K562 (cell line): ENCODE results near the gene FKRP. TPM values are rescaled to one million over a fixed set of nuclear protein-coding genes. Genes with fewer than 3 reads are reported as not detected.
A peak's percentile ranks its signal among the peaks of the same experiment; 100 is the strongest.

Experiments
- ARID3B ChIP-seq: fragments of 250-450 bp; sonication (Bioruptor Pico); IDR thresholded peaks from 2 replicates; pipeline ENCODE4 v1.4.0; 2020; ENCODE audit warnings: borderline replicate concordance
- BCOR ChIP-seq: fragments of 450-650 bp; IDR thresholded peaks from 2 replicates; pipeline ENCODE4 v1.6.1; 2016
- BDP1 ChIP-seq: IDR thresholded peaks from 3 replicates; pipeline ENCODE4 v1.6.1; 2011; ENCODE audit not compliant: insufficient read length, insufficient read depth
- CBX1 ChIP-seq: sonication (generic); IDR thresholded peaks from 2 replicates; pipeline ENCODE4 v1.6.1; 2016; ENCODE audit warnings: antibody characterized with exemption, low read depth, mild to moderate bottlenecking
- CHD4 ChIP-seq: fragments of 200-600 bp; sonication (generic); IDR thresholded peaks from 3 replicates; pipeline ENCODE4 v1.6.1; 2012; ENCODE audit warnings: low read depth, mild to moderate bottlenecking, mixed read lengths, low read length, inconsistent platforms; ENCODE audit not compliant: insufficient read depth, insufficient replicate concordance, poor library complexity, severe bottlenecking
- CTBP1 ChIP-seq: fragments of 450-650 bp; IDR thresholded peaks from 2 replicates; pipeline ENCODE4 v1.6.1; 2016; ENCODE audit warnings: borderline replicate concordance
- HNRNPK ChIP-seq: fragments of 200-400 bp; formaldehyde crosslinking; IDR thresholded peaks from one replicate; pipeline ENCODE4 v1.6.1; 2018; ENCODE audit warnings: mild to moderate bottlenecking, low read depth, low read length; ENCODE audit not compliant: poor library complexity, severe bottlenecking
- HOXB6 ChIP-seq: fragments of 250-450 bp; sonication (Bioruptor Pico); IDR thresholded peaks from 2 replicates; pipeline ENCODE4 v1.5.1; 2022; ENCODE audit warnings: mild to moderate bottlenecking, borderline replicate concordance
- KDM5B ChIP-seq: fragments of 200-600 bp; sonication (generic); IDR thresholded peaks from 2 replicates; pipeline ENCODE4 v1.6.1; 2012; ENCODE audit warnings: low read depth, mild to moderate bottlenecking, moderate library complexity, low read length, control low read depth, inconsistent platforms; ENCODE audit not compliant: insufficient replicate concordance
- MAX ChIP-seq: sonication (generic); formaldehyde crosslinking; IDR thresholded peaks from 2 replicates; pipeline ENCODE4 v1.9.0; 2022; ENCODE audit warnings: mild to moderate bottlenecking, missing genetic modification reagents
- MED1 ChIP-seq: sonication (generic); formaldehyde crosslinking; IDR thresholded peaks from 2 replicates; pipeline ENCODE4 v1.8.1; 2023; ENCODE audit warnings: missing genetic modification reagents, borderline replicate concordance
- NCOA4 ChIP-seq: fragments of 450-650 bp; IDR thresholded peaks from 2 replicates; pipeline ENCODE4 v1.6.1; 2018; ENCODE audit warnings: mild to moderate bottlenecking; ENCODE audit not compliant: partially characterized antibody
- NFE2 ChIP-seq: IDR thresholded peaks from 2 replicates; pipeline ENCODE4 v1.6.1; 2014; ENCODE audit warnings: antibody characterized with exemption, low read depth
- NUFIP1 ChIP-seq: fragments of 450-650 bp; IDR thresholded peaks from 2 replicates; pipeline ENCODE4 v1.6.1; 2018; ENCODE audit not compliant: partially characterized antibody
- PKNOX1 ChIP-seq: fragments of 450-650 bp; IDR thresholded peaks from 2 replicates; pipeline ENCODE4 v1.6.1; 2016
- POLR2A ChIP-seq: fragments of 450-650 bp; conservative IDR thresholded peaks from 2 replicates; pipeline ENCODE4 v1.6.1; 2016
- PRPF4 ChIP-seq: fragments of 200-400 bp; formaldehyde crosslinking; IDR thresholded peaks from one replicate; pipeline ENCODE4 v1.6.1; 2017; ENCODE audit warnings: low read length, low read depth, mild to moderate bottlenecking; ENCODE audit not compliant: insufficient read depth, poor library complexity, severe bottlenecking
- PTTG1 ChIP-seq: fragments of 450-650 bp; IDR thresholded peaks from 2 replicates; pipeline ENCODE4 v1.6.1; 2016; ENCODE audit warnings: low read depth, mild to moderate bottlenecking, missing genetic modification characterization, missing compliant biosample characterization
- TOE1 ChIP-seq, 2 experiments: fragments of 450-650 bp in 1 of 2; sonication (generic) in 1 of 2; formaldehyde crosslinking in 1 of 2; IDR thresholded peaks; 2 replicates each; pipeline versions ENCODE4 v1.7.1 to v1.8.0; 2016 to 2022; ENCODE audit warnings: borderline replicate concordance in 2 of 2, mild to moderate bottlenecking in 2 of 2, antibody characterized with exemption in 1 of 2, inconsistent platforms in 1 of 2, low read depth in 1 of 2, missing genetic modification reagents in 1 of 2, moderate library complexity in 1 of 2
- TSC22D4 ChIP-seq: fragments of 450-650 bp; IDR thresholded peaks from 2 replicates; pipeline ENCODE4 v1.6.1; 2016; ENCODE audit warnings: missing genetic modification characterization, missing biosample characterization, control low read depth
- ZC3H11A ChIP-seq: IDR thresholded peaks from 2 replicates; pipeline ENCODE4 v1.6.1; 2012; ENCODE audit warnings: low read depth, low read length, improper control_type of control experiment
- ZNF23 ChIP-seq: fragments of 250-450 bp; sonication (Bioruptor Pico); IDR thresholded peaks from 2 replicates; pipeline ENCODE4 v1.4.0; 2020; ENCODE audit warnings: mild to moderate bottlenecking
- ZNF354B ChIP-seq: fragments of 250-450 bp; sonication (Bioruptor Pico); IDR thresholded peaks from 2 replicates; pipeline ENCODE4 v1.4.0; 2020
- ZNF395 ChIP-seq: fragments of 200-800 bp; sonication (Bioruptor generic); IDR thresholded peaks from 2 replicates; pipeline ENCODE4 v1.6.1; 2017; ENCODE audit warnings: missing genetic modification characterization, missing compliant biosample characterization
- ZNF507 ChIP-seq: conservative IDR thresholded peaks from 2 replicates; pipeline ENCODE4 v1.6.1; 2017; ENCODE audit warnings: missing genetic modification characterization, missing compliant biosample characterization
- polyA plus RNA-seq, 8 experiments: library from polyadenylated mRNA; depleted of rRNA in 4 of 8; stranded (reverse) in 5 of 8; unstranded in 3 of 8; fragments of >200 nt; fragmentation: Nextera tagmentation in 2 of 8; fragmentation: Illumina TruSeq in 1 of 8; extraction: Ambion mirVana in 2 of 8; extraction: Trizol in 1 of 8; gene quantifications; 2 replicates each; pipeline versions ENCODE4 v1.2.1 to v1.2.3, GENCODE V29; 2011 to 2014; ENCODE audit warnings: inconsistent platforms in 1 of 8, missing spikeins in 1 of 8
- total RNA-seq, 7 experiments: library from RNA; depleted of rRNA in 6 of 7; stranded (reverse); fragments of >200 nt in 6 of 7; fragmentation: Illumina TruSeq in 2 of 7; extraction: Trizol in 2 of 7; gene quantifications; 2 replicates each; pipeline versions ENCODE4 v1.2.1 to v1.2.3, GENCODE V29; 2011 to 2021; ENCODE audit warnings: low replicate concordance in 1 of 7

FKRP gene
- total and polyA plus RNA-seq, 9 of the 15 experiments (the other 6 are each of a cell fraction or from before 2014, with no cell fraction given), result 0.68 to 16.1 (median 6.5) TPM

- no peak for TF ChIP-seq TOE1 (IDR thresholded peaks at IDR 0.05; ENCODE audit: borderline replicate concordance)
- TF ChIP-seq TOE1 (CRISPR knock-in tag; IDR thresholded peaks at IDR 0.05; ENCODE audit: borderline replicate concordance, low read depth), result no peak
- no peak for TF ChIP-seq NFE2
- peak; percentile 45; the same call in 1 of the 2 replicates for TF ChIP-seq MAX (CRISPR knock-in tag)
- no peak for TF ChIP-seq PKNOX1
- TF ChIP-seq BDP1, result no peak
- no peak for TF ChIP-seq CTBP1
- TF ChIP-seq ZNF354B, result no peak
- TF ChIP-seq KDM5B, result peak; percentile 17
- TF ChIP-seq PTTG1 (tag), result no peak
- TF ChIP-seq TSC22D4 (tag), result no peak
- no peak for TF ChIP-seq ZNF23 (CRISPR knock-in tag)
- no peak for TF ChIP-seq BCOR
- TF ChIP-seq ZNF395 (CRISPR knock-in tag), result peak; percentile 80
- TF ChIP-seq CHD4, result no peak
- no peak for TF ChIP-seq HOXB6
- TF ChIP-seq HNRNPK, result no peak
- TF ChIP-seq ZNF507 (tag), result no peak
- TF ChIP-seq CBX1, result no peak
- TF ChIP-seq NUFIP1, result no peak
- TF ChIP-seq PRPF4, result no peak
- no peak for TF ChIP-seq ARID3B (CRISPR knock-in tag)
- no peak; the same call in 1 of the 2 replicates for TF ChIP-seq POLR2A
- TF ChIP-seq MED1 (CRISPR knock-in tag), result no peak; the same call in 1 of the 2 replicates
- TF ChIP-seq ZC3H11A, result no peak
- TF ChIP-seq NCOA4, result no peak
Measured at GRCh38 chr19:46745521-46746280, at the start of gene FKRP (continued).
